Activated naive CD4-positive, alpha-beta T cell treated with anti-CD3 and anti-CD28 coated beads, Interleukin-2, amount 10 ng/mL, durations not matched to agents 7 days and 5 days (primary cell): ENCODE results near the gene CIRBP.

Source experiments
- CTCF ChIA-PET: fragments of 350-600 bp; sonication (Branson Sonifier 250); formaldehyde crosslinking; loops from one replicate; lab custom pipeline; 2021; ENCODE audit warnings: antibody characterized with exemption; lab: Charles Lee
- DNase-seq: peaks from one replicate; pipeline ENCODE4 v3.0.0-alpha.2; 2020
- H3K27ac Mint-ChIP-seq: one replicate; pipeline ENCODE4 v1.8.0; 2021; ENCODE audit warnings: mild to moderate bottlenecking, moderate library complexity, mixed read lengths
- H3K27me3 Mint-ChIP-seq: one replicate; pipeline ENCODE4 v1.8.0; 2021; ENCODE audit warnings: mild to moderate bottlenecking, mixed read lengths
- H3K36me3 Mint-ChIP-seq: one replicate; pipeline ENCODE4 v1.8.0; 2021; ENCODE audit warnings: mixed read lengths
- H3K4me1 Mint-ChIP-seq: one replicate; pipeline ENCODE4 v1.8.0; 2021; ENCODE audit warnings: mixed read lengths
- H3K4me3 Mint-ChIP-seq: one replicate; pipeline ENCODE4 v1.8.0; 2021; ENCODE audit warnings: mild to moderate bottlenecking, moderate library complexity, mixed read lengths
- H3K9me3 Mint-ChIP-seq: one replicate; pipeline ENCODE4 v1.8.0; 2021; ENCODE audit warnings: mixed read lengths

CIRBP gene

DNA sequence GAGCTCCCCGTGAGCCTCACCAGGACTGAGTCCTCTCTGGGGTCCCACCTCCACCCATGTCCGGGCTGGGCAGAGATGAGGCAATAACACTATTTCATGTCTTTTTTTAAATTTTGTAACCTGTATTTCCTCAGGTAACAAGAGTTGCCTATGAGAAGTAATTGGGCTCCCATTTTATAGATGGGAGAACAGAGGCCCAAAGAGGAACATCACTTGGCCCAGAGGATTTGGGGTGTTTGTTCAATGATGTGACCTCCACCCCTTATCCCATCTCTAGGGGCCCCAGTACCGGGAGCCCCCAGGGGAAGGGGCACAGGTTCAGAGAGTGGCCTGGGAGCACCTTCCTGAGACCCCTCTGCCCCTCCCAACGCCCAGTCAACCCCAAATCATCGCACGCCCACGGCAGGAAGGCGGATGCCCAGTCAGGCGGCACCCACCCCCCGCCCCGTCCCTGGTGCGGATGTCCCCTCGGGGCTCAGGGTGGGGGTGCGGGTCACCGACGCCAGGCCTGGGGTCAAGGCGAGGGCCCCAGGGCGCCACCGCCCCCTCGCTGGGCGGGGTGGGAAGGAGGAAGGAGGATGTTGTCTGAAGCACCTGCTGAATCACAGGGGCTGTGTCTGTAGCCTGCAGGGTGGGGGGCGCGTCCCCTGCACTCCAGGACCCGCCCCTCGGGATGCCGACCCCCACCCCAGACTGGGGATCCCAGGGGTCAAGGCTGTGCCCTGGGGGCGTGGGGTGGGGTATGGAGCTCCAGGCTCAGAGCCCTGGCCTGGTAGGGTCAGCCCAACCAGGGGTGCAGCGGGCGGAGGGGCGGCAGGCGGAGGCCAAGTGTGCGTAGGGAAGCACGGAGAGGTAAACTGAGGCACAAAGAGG is 9.0 kb upstream of the CIRBP start:
- Mint-ChIP-seq H3K4me3 (peak overlapping the region; percentile 94), H3K36me3 (peaks cover 22% of the 10 kb centered on the region), H3K27ac (peak overlapping the region; percentile 98), H3K4me1 (peaks cover 61% of the 10 kb centered on the region), H3K27me3 (no peaks in the 10 kb centered on the region), H3K9me3 (no peaks in the 10 kb centered on the region)
- CTCF ChIA-PET: no interaction called here
- peak; percentile 72 for DNase-seq

DNA sequence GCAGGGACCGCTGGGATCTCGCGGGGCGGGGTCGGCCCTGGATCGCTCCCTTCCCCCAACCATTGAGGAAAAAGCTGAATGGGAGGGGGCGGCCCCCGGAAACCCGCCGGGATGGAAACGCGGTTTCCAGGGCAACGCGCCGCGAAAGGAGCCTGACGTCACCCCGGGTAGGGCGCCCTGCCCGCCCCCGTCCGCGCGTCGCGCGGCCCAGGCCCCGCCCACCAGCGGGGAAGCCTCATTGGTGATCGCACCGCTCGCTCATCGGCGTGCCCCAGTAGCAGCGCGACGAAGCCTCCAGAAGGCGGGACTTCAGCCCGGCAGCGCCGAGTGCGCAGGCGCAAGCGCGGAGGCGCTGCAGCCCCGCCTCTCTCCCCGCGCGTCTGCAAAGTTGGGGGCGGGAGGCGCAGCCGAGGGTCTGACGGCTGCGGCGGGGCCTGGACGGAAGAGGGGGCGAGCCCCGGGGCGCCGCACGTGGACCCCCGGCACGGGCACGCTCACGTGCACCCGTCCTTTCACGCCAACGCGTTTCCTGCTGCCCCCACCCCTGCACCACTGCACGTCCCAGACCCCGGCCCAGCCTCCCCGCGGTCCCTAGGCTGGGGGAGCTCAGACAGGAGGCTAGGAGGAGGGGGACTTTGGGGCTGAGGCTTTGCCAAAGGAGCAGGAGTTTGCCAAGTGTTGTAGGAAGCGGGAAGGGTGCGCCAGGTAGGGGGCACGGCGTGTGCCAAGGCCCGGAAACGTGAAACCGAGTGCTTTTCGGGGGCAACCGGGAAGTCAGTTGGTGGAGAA is 8.2 kb upstream of the CIRBP start:
- Mint-ChIP-seq H3K9me3 (no peaks in the 10 kb centered on the region), H3K36me3 (peaks cover 21% of the 10 kb centered on the region), H3K4me3 (peak overlapping the region; percentile 94), H3K4me1 (peaks cover 65% of the 10 kb centered on the region), H3K27ac (peak overlapping the region; percentile 98), H3K27me3 (no peaks in the 10 kb centered on the region)
- DNase-seq: peak; percentile 97
- CTCF ChIA-PET: interaction anchor here (2.7 kb wide), 1 partner anchor 17 kb away, joined by 18 read pairs; no protein-coding TSS in a partner anchor

DNA sequence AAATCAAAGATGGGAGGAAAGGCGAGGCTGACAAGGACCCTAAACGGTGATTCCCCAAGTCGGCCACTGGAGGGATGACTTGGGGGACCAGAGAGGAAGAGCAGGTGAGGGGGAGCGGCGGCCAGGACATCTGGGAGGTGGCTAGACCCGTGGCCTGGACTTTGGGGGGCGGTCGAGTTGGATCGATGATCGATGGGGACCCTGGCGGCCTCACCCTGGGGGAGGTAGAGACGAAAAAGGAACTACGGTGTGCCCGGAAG is 7.7 kb upstream of the CIRBP start:
- peak; percentile 54 for DNase-seq
- Mint-ChIP-seq H3K27ac (peak overlapping the region; percentile 95), H3K9me3 (no peaks in the 10 kb centered on the region), H3K4me3 (peak overlapping the region; percentile 94), H3K4me1 (peaks cover 67% of the 10 kb centered on the region), H3K36me3 (peaks cover 18% of the 10 kb centered on the region), H3K27me3 (no peaks in the 10 kb centered on the region)
- CTCF ChIA-PET: interaction anchor here (2.7 kb wide), 1 partner anchor 17 kb away, joined by 18 read pairs; no protein-coding TSS in a partner anchor

DNA sequence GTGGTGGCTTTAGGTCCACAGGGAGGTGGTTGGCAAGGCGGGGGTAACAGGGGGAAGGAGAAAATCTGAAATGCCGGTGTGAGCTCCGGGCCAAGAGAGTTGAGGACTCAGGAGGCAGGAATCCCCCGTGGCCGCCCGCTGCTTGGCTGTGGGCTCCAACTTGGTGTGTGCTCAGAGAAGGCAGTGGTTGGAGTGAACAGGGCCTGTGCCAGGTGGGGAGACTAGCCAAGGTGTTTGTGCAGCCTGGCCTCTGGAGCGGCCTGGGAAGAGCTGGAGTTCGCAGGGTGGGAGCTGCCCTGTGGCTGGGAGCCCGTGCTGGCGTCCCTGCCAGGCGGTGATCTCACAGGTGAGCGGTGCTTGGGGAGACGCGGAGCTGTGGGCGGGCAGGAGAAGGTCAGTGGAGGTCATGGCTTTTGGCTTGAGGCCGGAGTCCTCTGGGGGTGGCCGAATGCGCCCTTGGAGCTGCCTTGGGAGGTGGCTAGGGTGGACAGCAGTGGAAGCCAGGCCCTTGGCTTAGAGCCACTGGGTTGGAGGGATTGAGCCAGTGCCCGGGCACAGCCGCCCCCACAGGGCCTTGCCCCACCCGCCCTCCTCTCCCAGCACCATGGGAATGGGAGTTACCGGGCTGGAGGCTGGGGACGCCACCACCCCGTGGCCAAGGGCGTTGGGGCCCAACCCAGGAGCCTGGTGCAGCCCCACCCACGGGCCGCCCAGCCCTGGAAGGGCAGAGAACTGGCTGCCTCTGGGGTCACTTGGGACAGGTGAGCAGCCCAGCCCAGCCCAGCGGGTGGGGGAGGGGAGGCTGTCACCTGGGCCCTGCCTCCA is 7.1 kb upstream of the CIRBP start:
- H3K36me3 Mint-ChIP-seq: peaks cover 18% of the 10 kb centered on the region
- DNase-seq: no peak
- peak overlapping the region; percentile 95 for H3K27ac Mint-ChIP-seq
- peaks cover under 1% of the 10 kb centered on the region for H3K27me3 Mint-ChIP-seq
- no peaks in the 10 kb centered on the region for H3K9me3 Mint-ChIP-seq
- CTCF ChIA-PET: interaction anchor here (2.7 kb wide), 1 partner anchor 18 kb away, joined by 18 read pairs; no protein-coding TSS in a partner anchor
- H3K4me3 Mint-ChIP-seq: peak overlapping the region; percentile 94
- peaks cover 67% of the 10 kb centered on the region for H3K4me1 Mint-ChIP-seq

DNA sequence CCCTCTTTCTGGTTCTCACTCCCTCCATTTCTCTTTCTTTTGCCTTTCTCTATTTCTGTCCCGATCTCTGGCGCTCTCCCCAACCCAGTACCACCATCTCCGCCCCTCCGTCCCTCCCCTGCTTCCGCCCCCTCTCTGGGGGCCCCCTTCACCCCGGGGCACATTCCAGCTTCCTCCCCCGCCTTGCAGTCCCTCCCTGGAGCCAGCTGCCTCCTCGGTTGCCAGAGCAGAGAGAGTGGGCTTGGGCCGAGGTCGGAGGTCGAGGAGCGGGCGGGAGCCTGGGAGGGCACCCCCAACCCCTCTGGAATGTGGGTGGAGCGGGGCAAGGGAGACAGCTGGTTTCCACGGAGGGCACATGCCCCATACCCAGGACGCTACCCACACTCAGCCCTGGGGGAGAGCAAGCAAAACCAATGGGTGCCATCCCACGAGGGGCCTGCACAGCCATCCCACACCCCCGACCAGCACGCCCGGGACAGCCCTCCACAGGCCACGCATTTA is 6.5 kb upstream of the CIRBP start:
- Mint-ChIP-seq H3K9me3 (no peaks in the 10 kb centered on the region), H3K4me1 (peaks cover 69% of the 10 kb centered on the region), H3K27me3 (peaks cover 7% of the 10 kb centered on the region), H3K36me3 (peaks cover 13% of the 10 kb centered on the region), H3K27ac (no peak overlapping the region), H3K4me3 (peak overlapping the region; percentile 40)
- no peak for DNase-seq
- CTCF ChIA-PET: interaction anchor here (2.7 kb wide), 1 partner anchor 19 kb away, joined by 18 read pairs; no protein-coding TSS in a partner anchor

DNA sequence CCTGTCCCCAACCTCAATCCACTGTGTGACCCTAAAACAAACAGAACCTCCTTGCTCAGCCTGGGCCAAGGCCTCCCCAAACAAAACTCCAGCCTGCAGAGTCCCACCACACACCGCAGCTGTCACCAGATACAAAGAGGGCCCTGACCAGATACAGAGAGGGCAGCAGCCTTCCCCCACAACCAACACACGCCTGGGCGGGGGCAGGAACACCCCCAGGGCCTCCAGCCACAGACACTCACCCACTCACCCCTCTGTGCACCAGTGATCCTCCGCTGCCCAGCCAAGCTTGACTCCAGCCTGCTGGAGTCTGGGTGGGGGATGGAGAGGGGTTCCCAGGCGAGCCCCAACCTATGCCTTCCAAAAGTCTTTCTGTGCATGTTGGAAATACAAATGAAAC is 5.9 kb upstream of the CIRBP start:
- Mint-ChIP-seq H3K36me3 (peaks cover 10% of the 10 kb centered on the region), H3K27ac (peak overlapping the region; percentile 58), H3K4me1 (peaks cover 67% of the 10 kb centered on the region), H3K27me3 (peaks cover 9% of the 10 kb centered on the region), H3K4me3 (peak overlapping the region; percentile 50), H3K9me3 (no peaks in the 10 kb centered on the region)
- CTCF ChIA-PET: interaction anchor here (2.7 kb wide), 1 partner anchor 19 kb away, joined by 18 read pairs; no protein-coding TSS in a partner anchor
- DNase-seq: no peak

DNA sequence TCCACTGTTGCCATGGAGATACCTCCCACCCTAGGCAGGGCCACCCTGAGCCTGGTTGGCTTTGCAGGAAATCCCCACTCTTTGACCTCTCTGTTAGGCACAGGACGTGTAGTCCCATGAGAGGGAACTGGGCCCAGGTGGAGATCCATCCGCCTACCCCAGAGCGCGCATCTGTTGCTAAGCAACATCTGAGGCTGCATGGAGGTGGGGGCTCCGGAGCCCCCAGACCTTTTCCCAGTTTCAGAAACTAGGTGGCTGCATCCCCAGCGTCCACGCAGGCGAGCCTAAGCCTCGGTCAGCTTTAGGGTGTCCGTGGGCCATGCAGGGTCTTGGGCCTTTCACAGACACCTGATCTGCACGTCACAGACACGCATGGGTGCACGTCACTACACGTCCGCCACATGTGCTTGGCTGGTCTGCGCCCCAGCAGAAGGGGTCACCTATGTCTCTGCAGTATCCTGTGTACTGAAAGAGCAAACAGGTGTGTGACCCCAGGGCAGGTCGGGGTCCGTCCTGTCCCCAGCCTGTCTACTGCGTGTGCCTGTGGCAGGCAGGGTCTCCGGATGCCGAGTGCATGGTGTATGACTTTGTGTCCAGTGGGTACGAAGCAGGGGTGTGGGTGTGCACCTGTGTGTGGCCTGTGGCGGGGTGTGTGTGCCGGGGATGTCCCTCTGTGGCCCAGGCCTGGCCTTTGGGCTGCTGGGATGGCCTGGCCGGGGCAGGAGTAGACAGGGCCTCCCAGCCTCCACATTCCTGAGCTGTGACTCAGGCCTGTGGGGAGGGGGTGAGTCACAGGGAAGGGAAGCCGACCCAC is 4.1 kb upstream of the CIRBP start:
- H3K4me1 Mint-ChIP-seq: peaks cover 61% of the 10 kb centered on the region
- H3K27ac Mint-ChIP-seq: peak overlapping the region; percentile 52
- no peaks in the 10 kb centered on the region for H3K9me3 Mint-ChIP-seq

DNA sequence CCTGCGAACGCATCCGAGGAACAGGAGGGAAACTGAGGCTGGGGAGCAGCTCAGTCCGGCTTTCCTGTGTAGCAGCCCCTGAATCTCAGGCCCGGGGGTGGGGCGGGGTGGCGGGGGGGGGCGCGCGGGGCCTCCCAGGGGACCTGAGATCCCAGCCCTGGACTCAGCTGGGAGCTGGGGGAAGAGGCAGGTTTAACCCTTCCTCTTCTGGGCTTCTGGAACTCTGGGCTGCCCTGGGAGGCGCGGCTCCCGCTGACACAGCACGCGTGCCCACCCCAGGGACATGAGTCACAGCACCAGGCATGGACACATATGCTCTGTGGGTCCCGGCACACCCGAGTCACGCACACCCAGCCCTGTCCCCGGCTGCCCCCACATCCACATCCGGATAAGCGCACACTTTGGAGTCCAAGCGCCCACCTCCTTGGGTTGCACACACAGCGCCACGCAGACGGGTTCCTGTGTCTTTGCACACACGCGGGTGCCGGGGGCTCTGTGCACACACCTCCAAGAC is 3.5 kb upstream of the CIRBP start:
- Mint-ChIP-seq H3K36me3 (peaks cover 12% of the 10 kb centered on the region), H3K9me3 (no peaks in the 10 kb centered on the region), H3K27me3 (peaks cover 9% of the 10 kb centered on the region), H3K4me1 (peaks cover 67% of the 10 kb centered on the region), H3K27ac (peak overlapping the region; percentile 45), H3K4me3 (peak overlapping the region; percentile 62)
- DNase-seq: peak; percentile 61
- CTCF ChIA-PET: interaction anchor here (1.4 to 6.5 kb wide), 4 partner anchors 9 to 22 kb away, joined by 3 to 295 read pairs (median 18); partner anchors contain the start of gene ATP5F1D

More for the DNA sequence above, 4.1 kb upstream of the CIRBP start:
- DNase-seq: no peak
- Mint-ChIP-seq H3K4me3 (peak overlapping the region; percentile 52), H3K27me3 (peaks cover 9% of the 10 kb centered on the region), H3K36me3 (peaks cover 5% of the 10 kb centered on the region)
- CTCF ChIA-PET: interaction anchor here (1.4 to 6.5 kb wide), 2 partner anchors 14 to 21 kb away, joined by 3 to 295 read pairs; partner anchors contain the start of gene ATP5F1D

DNA sequence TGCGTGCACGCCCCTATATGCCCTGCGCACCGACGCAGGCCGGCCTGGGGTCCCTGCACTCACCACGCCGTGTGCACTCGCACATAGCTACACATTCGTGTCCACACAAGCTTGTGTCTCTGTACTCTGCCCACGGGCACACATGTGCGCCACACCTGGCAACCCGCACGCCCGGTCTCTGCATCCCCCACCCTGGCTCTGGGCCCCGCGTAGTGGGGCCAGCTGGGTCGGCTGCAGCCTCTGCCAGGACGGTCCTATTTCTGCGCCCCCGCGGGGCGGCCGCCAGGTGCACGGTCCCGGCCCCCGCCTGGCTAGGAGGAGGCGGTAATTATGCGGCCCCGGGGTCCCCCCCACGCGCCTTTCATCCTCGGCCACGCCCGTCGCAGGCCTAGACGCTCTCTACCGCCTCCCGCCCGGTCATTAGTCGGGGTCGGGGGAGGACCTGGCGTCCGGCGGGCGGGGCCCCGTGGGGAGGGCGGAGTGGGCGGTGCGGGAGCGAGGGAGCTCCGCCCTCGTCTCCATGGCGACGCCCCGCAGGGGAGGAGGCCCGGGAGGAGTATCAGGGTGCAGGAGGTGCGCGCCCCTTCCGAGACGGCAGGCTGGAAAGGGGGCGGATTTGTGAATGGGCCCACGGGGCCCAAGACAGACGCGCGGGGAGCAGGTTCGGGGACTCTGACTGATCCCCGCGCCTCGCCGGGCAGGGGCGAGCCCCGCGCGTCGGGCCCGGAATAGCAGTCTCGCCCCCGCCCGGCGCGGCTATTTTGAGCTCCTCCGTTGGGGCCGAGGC is 2.8 kb upstream of the CIRBP start:
- peaks cover 18% of the 10 kb centered on the region for H3K36me3 Mint-ChIP-seq
- peaks cover 72% of the 10 kb centered on the region for H3K4me1 Mint-ChIP-seq
- no peaks in the 10 kb centered on the region for H3K9me3 Mint-ChIP-seq
- H3K27me3 Mint-ChIP-seq: peaks cover 9% of the 10 kb centered on the region
- CTCF ChIA-PET: interaction anchor here (0.8 to 6.5 kb wide), 11 partner anchors 9 to 282 kb away, joined by 3 to 295 read pairs (median 3); partner anchors contain the start of genes ATP5F1D, CBARP, CNN2 and WDR18
- peak; percentile 90 for DNase-seq
- H3K4me3 Mint-ChIP-seq: peak overlapping the region; percentile 62
- H3K27ac Mint-ChIP-seq: peak overlapping the region; percentile 45

DNA sequence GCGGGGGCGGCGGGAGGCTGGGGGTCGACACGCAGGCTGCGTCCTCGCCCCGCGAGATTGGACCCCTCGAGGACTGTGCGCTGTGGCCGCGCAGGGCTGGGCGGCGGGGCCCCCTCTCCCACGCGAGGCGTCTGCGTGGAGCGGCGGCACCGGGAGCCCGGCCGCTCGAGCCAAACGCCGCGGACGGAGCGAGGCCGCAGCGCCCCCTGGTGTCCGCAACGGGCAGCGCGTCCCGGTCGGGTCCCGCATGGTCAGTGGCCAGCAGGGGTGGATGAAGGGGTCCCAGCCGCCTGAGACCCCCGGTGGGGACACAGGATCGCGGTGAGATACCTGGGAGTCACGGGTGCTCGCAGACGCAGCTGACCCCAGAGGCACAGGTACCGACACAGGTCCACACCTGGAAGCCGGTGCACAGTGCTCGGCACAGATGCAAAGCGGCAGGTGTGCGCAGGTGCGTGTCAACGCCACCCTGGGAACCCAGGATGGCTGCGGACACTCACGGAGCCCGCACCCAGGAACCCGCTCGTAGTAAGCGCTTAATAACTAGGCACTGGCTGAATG is 2.1 kb upstream of the CIRBP start:
- Mint-ChIP-seq H3K27ac (no peak overlapping the region), H3K27me3 (peaks cover 9% of the 10 kb centered on the region), H3K4me1 (peaks cover 72% of the 10 kb centered on the region), H3K36me3 (peaks cover 24% of the 10 kb centered on the region), H3K4me3 (peak overlapping the region; percentile 53), H3K9me3 (no peaks in the 10 kb centered on the region)
- peak; percentile 75 for DNase-seq
- CTCF ChIA-PET: interaction anchor here (0.8 to 6.5 kb wide), 10 partner anchors 10 to 283 kb away, joined by 3 to 295 read pairs (median 3); partner anchors contain the start of genes ATP5F1D, CBARP, CNN2 and WDR18

DNA sequence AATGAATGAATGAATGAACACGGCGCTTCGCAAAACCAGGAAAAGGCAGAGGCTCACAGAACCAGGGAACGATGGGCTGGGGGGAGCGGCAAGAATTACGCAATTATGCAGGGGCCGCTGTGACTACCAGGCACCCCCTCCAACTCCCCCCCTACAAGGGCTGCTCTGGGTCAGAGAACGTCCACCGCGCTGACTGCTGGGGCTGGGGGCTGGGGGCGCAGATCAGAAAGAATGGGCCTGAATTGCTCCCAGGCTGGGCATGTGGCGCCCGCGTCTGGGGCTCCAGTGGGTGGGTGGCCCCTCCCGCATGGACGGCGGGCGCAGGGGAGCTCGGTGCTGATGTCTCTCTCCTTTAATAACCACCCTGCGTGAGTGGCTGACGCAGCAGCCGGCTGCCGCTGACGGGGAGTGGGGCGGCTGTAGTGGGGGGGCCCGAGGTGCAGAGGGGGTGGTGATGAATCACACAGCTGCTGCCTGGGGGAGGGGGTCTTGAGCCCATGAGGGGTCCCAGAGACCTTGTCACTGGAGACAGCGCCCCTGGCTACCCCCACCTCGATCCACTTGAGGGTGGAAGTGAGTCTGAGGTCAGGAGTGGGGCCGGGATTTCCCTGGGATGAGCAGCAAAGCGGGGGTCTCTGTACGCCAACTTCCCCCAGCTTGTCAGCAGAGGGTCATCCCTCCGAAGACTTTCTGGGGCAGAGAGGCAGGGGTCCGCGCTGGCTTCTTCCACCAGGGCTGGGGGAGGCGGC is 1.5 kb upstream of the CIRBP start:
- Mint-ChIP-seq H3K36me3 (peaks cover 28% of the 10 kb centered on the region), H3K4me3 (peak overlapping the region; percentile 53), H3K4me1 (peaks cover 73% of the 10 kb centered on the region), H3K9me3 (no peaks in the 10 kb centered on the region), H3K27me3 (peaks cover 9% of the 10 kb centered on the region), H3K27ac (no peak overlapping the region)
- peak; percentile 42 for DNase-seq
- CTCF ChIA-PET: interaction anchor here (1.3 to 6.5 kb wide), 4 partner anchors 11 to 241 kb away, joined by 3 to 295 read pairs (median 18); partner anchors contain the start of genes ATP5F1D and CNN2
